CD14-positive monocyte (primary cell): ENCODE measurements around the gene ISG20. TPM values are rescaled to one million over a fixed set of nuclear protein-coding genes. Genes with fewer than 3 reads are reported as not detected.

Experiments used
- DNase-seq, 3 donors: peaks; one replicate each; pipeline ENCODE4 v3.0.0-alpha.2; 2011 to 2022
- H2AFZ ChIP-seq: 2 replicates; pipeline ENCODE4 v1.6.0; 2012; ENCODE audit warnings: mild to moderate bottlenecking, low read depth, low read length, inconsistent platforms; ENCODE audit not compliant: insufficient read depth, poor library complexity, severe bottlenecking
- H3K27ac ChIP-seq, 2 donors: 1 replicate in 1 of 2; 2 replicates in 1 of 2; pipeline ENCODE4 v1.5.1; 2012 to 2013; ENCODE audit warnings: low read length in 2 of 2, control low read depth in 1 of 2, inconsistent platforms in 1 of 2, low read depth in 1 of 2, mild to moderate bottlenecking in 1 of 2
- H3K27me3 ChIP-seq, 2 donors: one replicate each; pipeline versions ENCODE4 v1.6.0 to v1.6.1; 2011 to 2013; ENCODE audit warnings: low read length in 2 of 2; ENCODE audit not compliant: control insufficient read depth in 2 of 2, insufficient read depth in 2 of 2
- H3K36me3 ChIP-seq, 2 donors: replicated peaks in 1 of 2; 1 replicate in 1 of 2; 2 replicates in 1 of 2; pipeline versions ENCODE4 v1.5.1 to v1.6.1; 2012 to 2013; ENCODE audit warnings: low read length in 2 of 2, control low read depth in 1 of 2, inconsistent platforms in 1 of 2, mild to moderate bottlenecking in 1 of 2; ENCODE audit not compliant: insufficient read depth in 2 of 2, control insufficient read depth in 1 of 2
- H3K4me1 ChIP-seq, 2 donors: 1 replicate in 1 of 2; 2 replicates in 1 of 2; pipeline versions ENCODE4 v1.5.1 to v1.6.1; 2012 to 2013; ENCODE audit warnings: low read length in 2 of 2, control low read depth in 1 of 2, inconsistent platforms in 1 of 2, mild to moderate bottlenecking in 1 of 2, moderate library complexity in 1 of 2; ENCODE audit not compliant: insufficient read depth in 2 of 2, control insufficient read depth in 1 of 2
- H3K4me2 ChIP-seq: replicated peaks from 2 replicates; pipeline ENCODE3; 2012; ENCODE audit warnings: low read length, moderate library complexity, mild to moderate bottlenecking; ENCODE audit not compliant: poor library complexity, severe bottlenecking; ENCODE audit errors: extremely low read depth
- H3K4me3 ChIP-seq, 3 experiments: fragments of 200-600 bp in 1 of 3; sonication (generic) in 1 of 3; replicated peaks in 1 of 3; 1 replicate in 2 of 3; 2 replicates in 1 of 3; pipeline ENCODE4 v1.5.1; 2011 to 2013; ENCODE audit warnings: low read length in 3 of 3, mild to moderate bottlenecking in 3 of 3, control low read depth in 2 of 3, low read depth in 2 of 3, inconsistent platforms in 1 of 3, moderate library complexity in 1 of 3
- H3K79me2 ChIP-seq: 2 replicates; pipeline ENCODE4 v1.6.0; 2012; ENCODE audit warnings: mild to moderate bottlenecking, control low read depth, inconsistent platforms, low read length, moderate library complexity; ENCODE audit not compliant: insufficient read depth
- H3K9ac ChIP-seq: 2 replicates; pipeline ENCODE4 v1.6.0; 2017; ENCODE audit warnings: low read length, mild to moderate bottlenecking; ENCODE audit not compliant: insufficient read depth, poor library complexity, severe bottlenecking
- H3K9me3 ChIP-seq, 2 donors: replicated peaks in 1 of 2; 1 replicate in 1 of 2; 2 replicates in 1 of 2; pipeline versions ENCODE4 v1.5.1 to v1.6.1; 2012 to 2013; ENCODE audit warnings: low read length in 2 of 2, control low read depth in 1 of 2; ENCODE audit not compliant: control insufficient read depth in 1 of 2, insufficient read depth in 1 of 2
- H4K20me1 ChIP-seq: 2 replicates; pipeline ENCODE4 v1.6.0; 2012; ENCODE audit warnings: mild to moderate bottlenecking, low read length, control low read depth, moderate library complexity; ENCODE audit not compliant: insufficient read depth
- H3K27ac Mint-ChIP-seq, 7 donors: one replicate each; pipeline ENCODE4 v1.8.0; 2020; ENCODE audit warnings: mild to moderate bottlenecking in 7 of 7, mixed read lengths in 7 of 7, moderate library complexity in 6 of 7, inconsistent platforms in 2 of 7
- H3K27me3 Mint-ChIP-seq, 3 donors: one replicate each; pipeline ENCODE4 v1.8.0; 2021 to 2022; ENCODE audit warnings: low read depth in 3 of 3, mild to moderate bottlenecking in 3 of 3, mixed read lengths in 3 of 3, moderate library complexity in 3 of 3, inconsistent platforms in 1 of 3
- H3K36me3 Mint-ChIP-seq, 2 donors: one replicate each; pipeline ENCODE4 v1.8.0; 2020; ENCODE audit warnings: mixed read lengths in 2 of 2, inconsistent platforms in 1 of 2, mild to moderate bottlenecking in 1 of 2
- H3K4me1 Mint-ChIP-seq: one replicate; pipeline ENCODE4 v1.8.0; 2020; ENCODE audit warnings: mild to moderate bottlenecking, mixed read lengths
- H3K4me3 Mint-ChIP-seq, 2 donors: one replicate each; pipeline ENCODE4 v1.8.0; 2020; ENCODE audit warnings: mild to moderate bottlenecking in 2 of 2, mixed read lengths in 2 of 2, moderate library complexity in 1 of 2
- H3K9me3 Mint-ChIP-seq, 7 donors: one replicate each; pipeline ENCODE4 v1.8.0; 2020 to 2022; ENCODE audit warnings: mixed read lengths in 7 of 7, mild to moderate bottlenecking in 6 of 7, moderate library complexity in 6 of 7, inconsistent platforms in 2 of 7
- CTCF ChIP-seq: fragments of 200-600 bp; IDR thresholded peaks from one replicate; pipeline ENCODE4 v1.8.0; 2022; ENCODE audit warnings: antibody characterized with exemption, mild to moderate bottlenecking
- WGBS: methylation state at CpG from one replicate; pipeline ENCODE4 v1.1.5; 2013; ENCODE audit warnings: missing lambda C conversion rate; ENCODE audit not compliant: insufficient coverage; 5-methylcytosine and 5-hydroxymethylcytosine counted together
- intact Hi-C, 2 donors: fragments of 100-400 bp; cut with micrococcal nuclease; formaldehyde crosslinking; loops; one replicate each; pipeline versions ENCODE4 v1.15.0 to v1.15.1; 2023
- polyA plus RNA-seq, 3 donors: library from polyadenylated mRNA; depleted of rRNA in 1 of 3; unstranded in 2 of 3; stranded (reverse) in 1 of 3; fragments of 300-500 nt in 2 of 3; fragments of >200 nt in 1 of 3; fragmentation: Illumina TruSeq in 2 of 3; gene quantifications; 1 replicate in 2 of 3; 2 replicates in 1 of 3; pipeline ENCODE4 v1.2.3, GENCODE V29; 2012 to 2021

Gene ISG20
- polyA plus RNA-seq, 3 donors, result 15.6 to 29.3 (median 25.1) TPM

- peaks cover 2 to 6% (median 4%) of the 10 kb centered on the region in 3 donors for H3K27me3 Mint-ChIP-seq
- H3K36me3 Mint-ChIP-seq, result no peaks in the 10 kb centered on the region
- no peak overlapping the region for H2AFZ ChIP-seq
- no peaks in the 10 kb centered on the region for H3K79me2 ChIP-seq
- H3K27ac ChIP-seq, result no peak overlapping the region
- H3K36me3 ChIP-seq, result no peaks in the 10 kb centered on the region
- no peaks in the 10 kb centered on the region for H3K9me3 Mint-ChIP-seq
- H3K9me3 ChIP-seq, result no peaks in the 10 kb centered on the region
- peaks cover 2% of the 10 kb centered on the region for H3K4me1 Mint-ChIP-seq
- no peaks in the 10 kb centered on the region for H3K4me1 ChIP-seq
- no peak overlapping the region for H3K9ac ChIP-seq
- intact Hi-C loops, result no loop called here
- H3K4me3 Mint-ChIP-seq, result no peak overlapping the region
- H4K20me1 ChIP-seq, result no peaks in the 10 kb centered on the region
- H3K4me2 ChIP-seq, result no peak overlapping the region
- TF ChIP-seq CTCF, result no peak
- DNase-seq, result no peak
- no peaks in the 10 kb centered on the region for H3K27me3 ChIP-seq
- 75% methylated on average over 9 of the region's 13 CpGs for WGBS
- H3K4me3 ChIP-seq, result no peak overlapping the region
- no peak overlapping the region for H3K27ac Mint-ChIP-seq
Observed at GRCh38 chr15:88658070-88658965, 19.5 kb downstream of the ISG20 start.

GRCh38 chr15:88658972-88659931 is 20.4 kb downstream of the ISG20 start:
- H3K4me1 ChIP-seq, result no peaks in the 10 kb centered on the region
- no peak for DNase-seq
- Mint-ChIP-seq H3K27ac (peak overlapping the region in 1 of 7 donors; percentile 25), H3K36me3 (no peaks in the 10 kb centered on the region), H3K4me1 (peaks cover 2% of the 10 kb centered on the region), H3K9me3 (no peaks in the 10 kb centered on the region), H3K4me3 (no peak overlapping the region), H3K27me3 (peaks cover 1 to 6% (median 4%) of the 10 kb centered on the region in 3 donors)
- H3K9me3 ChIP-seq, result no peaks in the 10 kb centered on the region
- H3K27me3 ChIP-seq, result no peaks in the 10 kb centered on the region
- H3K36me3 ChIP-seq, result no peaks in the 10 kb centered on the region
- no peak overlapping the region for H3K27ac ChIP-seq
- no peaks in the 10 kb centered on the region for H3K79me2 ChIP-seq
- H3K4me2 ChIP-seq, result no peak overlapping the region
- H3K4me3 ChIP-seq, result no peak overlapping the region
- TF ChIP-seq CTCF, result no peak
- intact Hi-C loops, result no loop called here
- WGBS, result 96% methylated on average over 14 of the region's 18 CpGs
- no peak overlapping the region for H3K9ac ChIP-seq
- no peak overlapping the region for H2AFZ ChIP-seq
- H4K20me1 ChIP-seq, result no peaks in the 10 kb centered on the region
